ENCODE measurements around the gene GTF3C1. TPM values are rescaled to one million over a fixed set of nuclear protein-coding genes. Genes with fewer than 3 reads are reported as not detected.

Gene GTF3C1
- polyA plus RNA-seq, 6 donors from 2014 or later = 5.4 to 21.2 (median 16.2) TPM

GRCh38 chr16:27550582-27550920 lies 838 bp upstream of the GTF3C1 start:
- no peak for DNase-seq
- Mint-ChIP-seq H3K4me3 (peak overlapping the region; percentile 96 to 100 (median 99)), H3K36me3 (peaks cover 0 to under 1% of the 10 kb centered on the region in 2 donors), H3K4me1 (peaks cover 27 to 42% (median 32%) of the 10 kb centered on the region in 3 donors), H3K9me3 (no peaks in the 10 kb centered on the region), H3K27ac (peak overlapping the region; percentile 99 to 100 (median 100)), H3K27me3 (no peaks in the 10 kb centered on the region)
- ATAC-seq (ENCODE audit: low read depth in 2 of 2) = no peak

- ATAC-seq (ENCODE audit: low read depth in 2 of 2) (peak; percentile 17 to 22), DNase-seq (no peak)
- peak overlapping the region; percentile 99 to 100 (median 100) for H3K27ac Mint-ChIP-seq
- H3K36me3 Mint-ChIP-seq = peaks cover 5 to 8% of the 10 kb centered on the region in 2 donors
- H3K27me3 Mint-ChIP-seq = no peaks in the 10 kb centered on the region
- H3K4me1 Mint-ChIP-seq = peaks cover 29 to 42% (median 34%) of the 10 kb centered on the region in 3 donors
- peak overlapping the region; percentile 96 to 100 (median 99) for H3K4me3 Mint-ChIP-seq
- no peaks in the 10 kb centered on the region for H3K9me3 Mint-ChIP-seq
Measured at GRCh38 chr16:27549464-27549745, 308 bp downstream of the GTF3C1 start.

GRCh38 chr16:27547851-27548250 lies 1.9 kb downstream of the GTF3C1 start:
- Mint-ChIP-seq H3K4me3 (peak overlapping the region in 1 of 8 donors; percentile 50), H3K27ac (peak overlapping the region in 1 of 6 donors; percentile 42), H3K36me3 (peaks cover 16 to 17% of the 10 kb centered on the region in 2 donors)

GRCh38 chr16:27547134-27547533 lies 2.6 kb downstream of the GTF3C1 start:
- H3K27me3 Mint-ChIP-seq = no peaks in the 10 kb centered on the region
- no peaks in the 10 kb centered on the region for H3K9me3 Mint-ChIP-seq
- peaks cover 35 to 42% (median 35%) of the 10 kb centered on the region in 3 donors for H3K4me1 Mint-ChIP-seq
- ATAC-seq (ENCODE audit: low read depth in 2 of 2) (no peak), DNase-seq (no peak)
- H3K27ac Mint-ChIP-seq = peak overlapping the region in 1 of 6 donors; percentile 72
- H3K4me3 Mint-ChIP-seq = peak overlapping the region in 5 of 8 donors; percentile 5 to 70 (median 50)
- H3K36me3 Mint-ChIP-seq = peaks cover 16 to 17% of the 10 kb centered on the region in 2 donors

More at GRCh38 chr16:27547851-27548250, 1.9 kb downstream of the GTF3C1 start:
- ATAC-seq (ENCODE audit: low read depth in 2 of 2) (no peak), DNase-seq (no peak)
- H3K27me3 Mint-ChIP-seq = no peaks in the 10 kb centered on the region
- H3K4me1 Mint-ChIP-seq = peaks cover 35 to 42% (median 35%) of the 10 kb centered on the region in 3 donors
- H3K9me3 Mint-ChIP-seq = no peaks in the 10 kb centered on the region

- Mint-ChIP-seq H3K4me1 (peaks cover 25 to 37% (median 26%) of the 10 kb centered on the region in 3 donors), H3K9me3 (peaks cover 0 to 3% (median 0%) of the 10 kb centered on the region in 7 donors), H3K27me3 (no peaks in the 10 kb centered on the region), H3K36me3 (peaks cover 35 to 37% of the 10 kb centered on the region in 2 donors), H3K4me3 (no peak overlapping the region), H3K27ac (no peak overlapping the region)
- no peak for DNase-seq
- ATAC-seq (ENCODE audit: low read depth in 2 of 2) = no peak
Measured at GRCh38 chr16:27544671-27545070, 5.0 kb downstream of the GTF3C1 start.

GRCh38 chr16:27543801-27544200 lies 5.9 kb downstream of the GTF3C1 start:
- Mint-ChIP-seq H3K27ac (no peak overlapping the region), H3K9me3 (peaks cover 0 to 3% (median 0%) of the 10 kb centered on the region in 7 donors), H3K27me3 (no peaks in the 10 kb centered on the region), H3K4me3 (peak overlapping the region in 1 of 8 donors; percentile 6), H3K36me3 (peaks cover 41 to 44% of the 10 kb centered on the region in 2 donors), H3K4me1 (peaks cover 19 to 30% (median 25%) of the 10 kb centered on the region in 3 donors)
- ATAC-seq (ENCODE audit: low read depth in 2 of 2) = no peak
- DNase-seq = no peak

- Mint-ChIP-seq H3K4me3 (no peak overlapping the region), H3K27ac (no peak overlapping the region), H3K4me1 (peaks cover 5 to 13% (median 9%) of the 10 kb centered on the region in 3 donors), H3K36me3 (peaks cover 51 to 55% of the 10 kb centered on the region in 2 donors), H3K27me3 (no peaks in the 10 kb centered on the region), H3K9me3 (peaks cover 0 to 3% (median 0%) of the 10 kb centered on the region in 7 donors)
- DNase-seq (no peak), ATAC-seq (ENCODE audit: low read depth in 2 of 2) (no peak)
Measured at GRCh38 chr16:27539636-27540035, 10.1 kb downstream of the GTF3C1 start.

GRCh38 chr16:27539120-27539519 lies 10.6 kb downstream of the GTF3C1 start:
- ATAC-seq (ENCODE audit: low read depth in 2 of 2) = no peak
- Mint-ChIP-seq H3K27ac (peak overlapping the region in 2 of 6 donors; percentile 11 to 92), H3K4me1 (peaks cover 1 to 9% (median 9%) of the 10 kb centered on the region in 3 donors)

GRCh38 chr16:27538528-27538927 lies 11.2 kb downstream of the GTF3C1 start:
- no peak overlapping the region for H3K4me3 Mint-ChIP-seq
- H3K36me3 Mint-ChIP-seq = peaks cover 40 to 47% of the 10 kb centered on the region in 2 donors
- peak overlapping the region in 1 of 6 donors; percentile 81 for H3K27ac Mint-ChIP-seq
- peaks cover 0 to 3% (median 0%) of the 10 kb centered on the region in 7 donors for H3K9me3 Mint-ChIP-seq
- ATAC-seq (ENCODE audit: low read depth in 2 of 2) (no peak), DNase-seq (no peak)
- H3K4me1 Mint-ChIP-seq = peaks cover 1 to 9% (median 5%) of the 10 kb centered on the region in 3 donors
- H3K27me3 Mint-ChIP-seq = no peaks in the 10 kb centered on the region

More at GRCh38 chr16:27539120-27539519, 10.6 kb downstream of the GTF3C1 start:
- Mint-ChIP-seq H3K4me3 (no peak overlapping the region), H3K9me3 (peaks cover 0 to 3% (median 0%) of the 10 kb centered on the region in 7 donors), H3K36me3 (peaks cover 46 to 51% of the 10 kb centered on the region in 2 donors), H3K27me3 (no peaks in the 10 kb centered on the region)
- DNase-seq = no peak

GRCh38 chr16:27534256-27534655 lies 15.5 kb downstream of the GTF3C1 start:
- DNase-seq (no peak), ATAC-seq (ENCODE audit: low read depth in 2 of 2) (no peak)
- Mint-ChIP-seq H3K36me3 (peaks cover 48 to 52% of the 10 kb centered on the region in 2 donors), H3K27ac (no peak overlapping the region), H3K4me3 (no peak overlapping the region), H3K27me3 (no peaks in the 10 kb centered on the region), H3K9me3 (no peaks in the 10 kb centered on the region), H3K4me1 (peaks cover 0 to 12% (median 11%) of the 10 kb centered on the region in 3 donors)

- H3K4me3 Mint-ChIP-seq = no peak overlapping the region
- peaks cover 36 to 50% of the 10 kb centered on the region in 2 donors for H3K36me3 Mint-ChIP-seq
- peak overlapping the region in 4 of 6 donors; percentile 51 to 82 (median 52) for H3K27ac Mint-ChIP-seq
- no peaks in the 10 kb centered on the region for H3K9me3 Mint-ChIP-seq
- no peak for DNase-seq
- no peaks in the 10 kb centered on the region for H3K27me3 Mint-ChIP-seq
- H3K4me1 Mint-ChIP-seq = peaks cover 0 to 11% (median 11%) of the 10 kb centered on the region in 3 donors
- no peak for ATAC-seq (ENCODE audit: low read depth in 2 of 2)
Measured at GRCh38 chr16:27531826-27532800, 17.6 kb downstream of the GTF3C1 start.

GRCh38 chr16:27531186-27531585 lies 18.5 kb downstream of the GTF3C1 start:
- Mint-ChIP-seq H3K9me3 (no peaks in the 10 kb centered on the region), H3K4me3 (peak overlapping the region in 1 of 8 donors; percentile 58), H3K4me1 (peaks cover 0 to 11% (median 11%) of the 10 kb centered on the region in 3 donors), H3K27me3 (no peaks in the 10 kb centered on the region), H3K27ac (peak overlapping the region in 3 of 6 donors; percentile 0 to 61 (median 52)), H3K36me3 (peaks cover 43 to 57% of the 10 kb centered on the region in 2 donors)
- no peak for DNase-seq
- ATAC-seq (ENCODE audit: low read depth in 2 of 2) = no peak

GRCh38 chr16:27529962-27530361 lies 19.8 kb downstream of the GTF3C1 start:
- Mint-ChIP-seq H3K9me3 (no peaks in the 10 kb centered on the region), H3K36me3 (peaks cover 44 to 66% of the 10 kb centered on the region in 2 donors), H3K4me3 (no peak overlapping the region)

More at GRCh38 chr16:27529962-27530361, 19.8 kb downstream of the GTF3C1 start:
- DNase-seq (no peak), ATAC-seq (ENCODE audit: low read depth in 2 of 2) (no peak)
- no peaks in the 10 kb centered on the region for H3K27me3 Mint-ChIP-seq
- peaks cover 0 to 11% (median 11%) of the 10 kb centered on the region in 3 donors for H3K4me1 Mint-ChIP-seq
- H3K27ac Mint-ChIP-seq = no peak overlapping the region
